Measurements from ENCODE around the gene PKDCC.
"Not testable (repeated sequence)": the region's sequence is repeated elsewhere in the genome, so short reads cannot be mapped to it uniquely, and the experiment has no call there.

Gene PKDCC

DNA sequence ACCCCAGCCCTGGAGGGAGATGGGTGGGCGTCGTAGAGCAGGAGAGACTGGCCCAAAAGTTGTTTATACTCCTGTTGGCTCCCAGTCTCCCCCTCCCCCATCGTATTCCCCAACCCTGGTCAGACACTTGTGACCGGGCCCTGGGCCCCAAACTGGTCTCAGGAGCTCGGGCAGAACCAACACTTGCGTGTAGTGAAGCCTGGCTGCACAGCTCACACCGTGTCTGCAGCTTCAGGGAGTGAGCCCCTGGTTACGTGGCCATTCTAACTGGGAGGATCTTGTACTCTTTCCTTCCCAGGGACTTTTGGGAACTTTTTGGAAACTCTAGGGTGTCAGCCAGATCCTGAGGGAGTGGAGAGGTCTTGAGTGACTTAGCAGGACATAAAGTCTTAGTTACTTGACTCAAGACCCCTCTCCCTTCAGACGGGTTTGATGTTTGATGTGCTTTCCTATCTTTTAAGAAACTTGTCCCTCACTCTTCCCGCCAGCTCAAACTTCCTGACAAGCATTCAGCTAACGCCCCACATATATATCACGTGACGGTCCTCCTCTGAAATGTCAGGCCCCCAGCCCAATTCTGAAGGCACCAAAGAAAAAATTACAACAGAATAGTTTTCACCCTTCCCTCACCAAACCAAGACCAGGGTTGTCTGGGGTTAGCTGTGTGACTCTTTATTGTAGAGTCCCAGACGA, 2.3 kb downstream of the PKDCC start:
- DNase-seq: no peak

DNA sequence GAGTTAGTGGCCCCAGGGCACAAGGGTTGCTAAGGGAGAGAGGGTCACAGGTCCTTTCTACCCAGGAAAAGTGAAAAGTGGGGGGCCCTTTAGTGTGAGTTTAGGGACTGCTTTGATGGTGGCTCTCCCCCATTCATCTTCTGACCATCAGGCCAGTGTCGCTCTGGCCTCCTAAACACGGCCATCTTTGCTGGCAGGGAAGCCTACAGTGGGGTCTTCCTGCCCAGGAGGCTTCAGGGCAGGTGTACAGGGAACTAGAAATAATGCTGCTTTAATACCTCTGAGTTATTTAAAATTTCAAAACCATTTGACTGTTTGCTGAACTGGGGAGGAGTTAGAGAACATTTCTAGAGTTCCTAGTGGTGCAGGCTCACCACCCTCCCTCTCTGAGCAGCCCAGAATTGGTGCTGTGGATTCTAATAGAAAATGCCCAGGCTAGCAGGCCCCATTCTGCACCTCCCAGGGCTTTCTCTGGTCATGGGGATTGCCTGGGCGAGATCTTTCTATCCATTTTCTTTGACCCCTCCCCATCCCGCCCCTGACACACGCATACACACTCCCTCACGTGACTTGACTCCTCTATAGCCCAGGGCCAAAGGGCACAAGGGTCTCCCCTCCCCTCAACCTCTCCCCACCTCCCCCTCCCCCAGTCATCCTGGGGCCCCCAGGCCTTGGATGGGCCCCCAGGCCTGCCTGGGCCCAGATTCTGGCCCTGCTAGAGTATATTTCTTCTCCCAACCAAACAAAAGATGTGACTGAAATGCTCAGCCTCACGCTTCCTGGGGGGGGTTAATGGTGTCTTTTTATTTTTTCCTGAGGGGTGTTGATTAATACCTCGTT, 3.1 kb downstream of the PKDCC start:
- no peak for DNase-seq

GRCh38 chr2:42051543-42052235, 3.9 kb downstream of the PKDCC start:
- DNase-seq: no peak

GRCh38 chr2:42052702-42053481, 5.1 kb downstream of the PKDCC start:
- DNase-seq: no peak

DNA sequence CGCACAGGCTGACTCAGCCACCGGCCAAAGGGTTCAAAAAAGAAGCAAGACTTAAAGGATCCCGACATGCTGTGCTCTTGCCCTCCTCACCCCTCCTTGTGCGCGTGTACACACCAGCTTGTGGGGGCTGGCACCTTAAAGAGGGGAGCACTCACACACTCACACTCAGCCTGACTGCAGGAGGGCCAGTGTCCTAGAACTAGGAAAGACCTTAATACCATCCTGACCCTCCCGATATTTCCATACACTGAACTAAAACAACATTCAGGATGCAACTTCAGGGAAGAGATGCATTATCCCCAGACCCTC, 5.6 kb downstream of the PKDCC start:
- DNase-seq: no peak

DNA sequence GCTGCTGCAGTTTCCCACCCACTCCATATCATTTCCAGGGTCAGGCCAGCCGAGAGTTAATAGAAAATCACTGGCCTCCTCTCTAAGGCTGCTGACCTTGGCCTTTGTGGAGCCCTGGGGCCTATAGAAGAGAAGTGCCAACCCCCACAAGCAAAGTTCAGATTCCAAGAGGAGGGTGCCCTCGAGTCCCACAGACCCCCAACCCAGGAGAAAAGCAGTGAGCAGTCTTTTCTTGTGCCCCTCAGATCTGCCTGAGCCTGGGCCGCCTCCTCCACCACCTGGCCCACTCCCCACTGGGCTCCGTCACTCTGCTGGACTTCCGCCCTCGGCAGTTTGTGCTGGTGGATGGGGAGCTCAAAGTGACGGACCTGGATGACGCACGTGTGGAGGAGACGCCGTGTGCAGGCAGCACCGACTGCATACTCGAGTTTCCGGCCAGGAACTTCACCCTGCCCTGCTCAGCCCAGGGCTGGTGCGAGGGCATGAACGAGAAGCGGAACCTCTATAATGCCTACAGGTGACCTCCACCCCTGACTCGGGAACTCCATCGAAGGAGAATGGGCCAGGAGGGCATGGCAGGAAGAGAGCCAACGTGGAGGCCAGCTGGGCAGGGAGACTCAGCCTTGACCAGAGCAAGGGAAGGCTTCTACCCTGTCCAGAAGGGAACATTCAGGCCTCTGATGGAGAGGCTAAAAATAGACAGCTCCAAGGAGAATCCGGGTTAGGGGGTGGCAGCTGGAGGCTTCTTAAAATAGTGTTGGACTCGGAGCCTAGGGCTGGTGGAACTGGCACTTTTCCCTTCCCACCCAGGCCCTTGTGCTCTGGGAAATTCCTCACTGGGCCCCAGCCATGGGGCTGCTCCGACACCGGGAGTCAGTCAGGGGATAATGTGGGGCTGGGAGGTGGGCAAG, 6.2 kb downstream of the PKDCC start:
- DNase-seq: no peak

DNA sequence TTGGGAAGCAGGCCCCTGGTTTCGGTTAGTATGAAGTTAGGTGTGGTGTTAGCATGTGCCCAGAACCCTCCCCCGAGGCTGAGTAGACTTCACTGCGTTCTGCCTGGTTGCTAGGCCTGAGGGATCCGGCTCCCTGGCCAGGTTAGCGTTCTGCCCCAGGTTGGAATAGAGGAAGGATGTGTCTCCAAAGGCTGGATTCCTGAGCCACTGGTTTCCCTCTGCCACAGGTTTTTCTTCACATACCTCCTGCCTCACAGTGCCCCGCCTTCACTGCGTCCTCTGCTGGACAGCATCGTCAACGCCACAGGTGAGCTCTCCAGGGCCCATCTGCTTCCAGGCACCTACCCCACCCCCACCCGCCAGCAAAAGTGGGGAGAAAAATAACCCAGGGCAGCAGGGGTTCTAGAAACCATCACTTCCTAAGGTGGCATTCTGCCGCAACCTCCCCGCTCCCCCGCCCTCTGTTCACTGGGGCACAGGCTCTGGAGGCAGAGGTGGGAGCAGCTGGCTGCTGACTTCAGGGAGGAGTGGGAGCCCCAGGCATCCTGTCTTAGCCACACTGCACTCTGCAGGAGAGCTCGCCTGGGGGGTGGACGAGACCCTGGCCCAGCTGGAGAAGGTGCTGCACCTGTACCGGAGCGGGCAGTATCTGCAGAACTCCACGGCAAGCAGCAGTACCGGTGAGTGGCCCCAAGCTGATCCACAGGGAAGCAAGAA, 7.1 kb downstream of the PKDCC start:
- no peak for DNase-seq

GRCh38 chr2:42055573-42056514, 8.0 kb downstream of the PKDCC start:
- DNase-seq: no peak

DNA sequence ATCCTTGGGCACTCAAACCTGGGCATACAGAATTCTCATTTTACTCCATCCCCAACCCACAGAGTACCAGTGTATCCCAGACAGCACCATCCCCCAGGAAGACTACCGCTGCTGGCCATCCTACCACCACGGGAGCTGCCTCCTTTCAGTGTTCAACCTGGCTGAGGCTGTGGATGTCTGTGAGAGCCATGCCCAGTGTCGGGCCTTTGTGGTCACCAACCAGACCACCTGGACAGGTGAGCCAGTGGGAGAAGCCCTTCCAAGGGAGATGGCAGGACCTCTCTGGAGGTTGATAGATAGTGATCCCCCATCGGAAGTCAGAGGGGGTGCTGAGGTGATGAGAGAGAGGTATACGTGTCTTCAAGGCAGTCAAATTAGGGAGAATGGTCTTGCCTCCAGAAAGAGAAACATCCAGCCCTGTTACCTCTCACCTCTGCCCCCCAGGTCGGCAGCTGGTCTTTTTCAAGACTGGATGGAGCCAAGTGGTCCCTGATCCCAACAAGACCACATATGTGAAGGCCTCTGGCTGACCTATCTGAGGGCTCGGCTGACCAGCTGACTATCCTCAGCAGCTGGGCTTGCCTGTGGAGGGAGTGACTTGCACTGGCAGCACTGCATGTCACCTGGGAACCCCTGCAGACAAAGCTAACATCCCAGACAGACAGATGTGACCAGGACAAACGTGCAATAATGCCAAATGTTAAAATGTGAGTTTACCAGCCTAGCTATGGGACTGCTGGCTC, 9.5 kb downstream of the PKDCC start:
- no peak for DNase-seq

- DNase-seq: no peak
These were observed 10.2 kb downstream of the PKDCC start for GRCh38 chr2:42057902-42058450.

DNA sequence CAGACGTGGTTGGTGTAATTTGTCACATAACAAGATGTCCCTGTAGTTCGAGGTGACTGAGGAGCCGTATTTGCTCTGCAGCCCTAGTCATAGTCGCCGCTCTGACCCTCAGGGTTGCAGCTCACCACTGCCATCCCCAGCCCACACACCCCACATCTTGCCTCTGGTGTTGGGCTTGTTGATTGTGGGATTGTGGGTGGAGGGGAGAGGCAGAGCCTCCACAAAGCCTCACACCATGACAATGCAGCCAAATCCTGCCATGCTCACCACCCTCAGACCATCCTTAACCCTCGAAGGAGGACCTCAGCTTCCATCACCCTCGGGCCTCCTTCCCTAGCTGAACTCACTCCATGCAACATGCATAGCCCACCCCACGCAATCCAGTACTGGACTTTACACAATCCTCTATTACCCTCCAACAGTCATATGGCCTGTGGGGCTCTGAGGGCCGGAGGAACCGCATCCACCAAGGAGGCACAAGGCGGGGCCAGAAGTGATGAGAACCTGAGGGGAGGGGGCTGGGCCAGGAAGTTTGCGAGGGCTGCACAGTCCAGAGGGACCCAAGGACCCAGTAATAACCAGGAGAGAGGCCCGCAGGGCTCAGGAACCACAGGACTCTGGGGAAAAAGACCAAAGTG, 11.6 kb downstream of the PKDCC start:
- no peak for DNase-seq

GRCh38 chr2:42060028-42060427, 12.2 kb downstream of the PKDCC start:
- no peak for DNase-seq

DNA sequence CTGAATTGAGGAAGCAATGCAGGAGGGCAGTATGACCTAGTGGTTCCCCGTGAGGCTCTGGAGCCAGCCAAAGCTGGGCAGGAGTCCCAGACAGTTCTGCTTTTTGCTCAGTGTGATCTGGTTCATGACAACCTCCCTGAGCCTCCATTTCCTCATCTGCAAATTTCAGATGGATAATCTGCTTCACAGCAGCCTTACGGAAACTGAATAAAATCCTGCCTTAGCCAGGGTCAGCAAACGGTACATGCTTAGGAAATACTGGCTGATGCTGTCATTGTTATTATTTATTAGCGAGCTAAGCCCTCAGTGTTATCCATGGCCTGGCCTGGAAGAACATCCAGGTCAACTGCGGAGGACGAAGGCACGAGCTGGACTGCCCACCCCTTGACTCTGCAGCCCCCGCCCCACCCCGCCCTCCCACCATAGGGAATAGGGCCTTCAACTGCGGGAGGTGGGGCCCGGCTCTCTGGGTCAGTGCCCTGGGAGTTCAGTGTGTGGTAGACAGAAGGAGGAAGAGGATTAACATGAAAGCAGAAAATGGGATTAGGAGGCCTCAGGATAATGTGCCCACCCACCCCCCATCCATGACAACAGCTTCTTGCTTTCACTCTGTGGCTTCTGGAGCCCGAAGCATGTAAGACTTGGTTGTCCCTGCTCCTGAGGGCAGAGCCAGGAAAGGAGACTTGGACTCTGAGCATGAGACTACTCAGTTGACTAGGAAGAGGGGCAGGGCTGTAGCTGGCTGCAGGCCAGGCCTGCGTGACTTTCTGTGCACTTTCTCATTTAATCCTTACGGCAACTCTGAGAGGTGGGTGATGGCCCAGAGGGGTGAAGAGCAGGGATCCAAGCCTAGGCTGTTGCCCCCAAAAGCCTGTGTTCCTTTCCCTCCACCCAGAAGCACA, 13.1 kb downstream of the PKDCC start:
- no peak for DNase-seq

DNA sequence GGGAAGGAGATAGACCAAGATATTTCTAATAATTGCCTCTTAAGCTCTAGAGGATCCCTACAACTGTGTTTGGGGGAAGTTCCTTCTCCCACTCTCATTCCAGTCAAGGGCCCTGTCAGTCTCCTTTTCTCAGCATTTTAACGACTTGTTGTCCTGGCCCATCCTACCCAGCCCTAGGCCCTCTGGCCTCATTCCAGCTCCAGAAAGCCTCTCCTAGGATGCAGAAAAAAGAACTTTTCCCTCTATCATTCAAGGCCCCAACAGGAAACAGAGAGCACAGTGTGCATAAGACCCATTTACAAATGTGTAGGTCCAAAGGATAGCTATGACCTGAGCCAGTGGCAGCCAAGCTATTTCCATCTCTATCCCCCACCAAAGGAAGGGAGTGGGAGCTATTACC, 14.0 kb downstream of the PKDCC start:
- no peak for DNase-seq

- DNase-seq: no peak
These were observed 15.8 kb downstream of the PKDCC start for GRCh38 chr2:42063431-42064171.

GRCh38 chr2:42064417-42064942, 16.7 kb downstream of the PKDCC start:
- no peak for DNase-seq

- DNase-seq: not testable (repeated sequence)
These were observed 17.9 kb downstream of the PKDCC start for GRCh38 chr2:42065753-42066152.
